ENCODE data around the gene RPH3AL.

- no peak for TF ChIP-seq POLR2AphosphoS5 (IDR thresholded peaks at IDR 0.05; ENCODE audit: low read depth, low read length)
- TF ChIP-seq POLR2A (IDR thresholded peaks at IDR 0.05; ENCODE audit: low read depth, low read length): no peak
These were observed 93.1 kb downstream of the RPH3AL start for GRCh38 chr17:259341-259976.

Measured in GM12892 (cell line).